Left ventricle myocardium inferior (tissue), 1 donor: Measurements from ENCODE around the gene MIER2. TPM values are rescaled to one million over a fixed set of nuclear protein-coding genes. Genes with fewer than 3 reads are reported as not detected.

Experiments
- DNase-seq: peaks from one replicate; pipeline ENCODE4 v3.0.0-alpha.2; 2020
- H3K27ac ChIP-seq: fragments of 200-600 bp; replicated peaks from 2 replicates; pipeline ENCODE4 v1.8.0; 2021
- H3K27me3 ChIP-seq: fragments of 200-600 bp; 2 replicates; pipeline ENCODE4 v1.8.0; 2021; ENCODE audit warnings: low read depth
- H3K36me3 ChIP-seq: fragments of 200-600 bp; 2 replicates; pipeline ENCODE4 v1.8.0; 2021
- H3K4me1 ChIP-seq: fragments of 200-600 bp; 2 replicates; pipeline ENCODE4 v1.8.0; 2021
- H3K4me3 ChIP-seq: fragments of 200-600 bp; 2 replicates; pipeline ENCODE4 v1.8.0; 2021; ENCODE audit warnings: mild to moderate bottlenecking, moderate library complexity
- H3K9me3 ChIP-seq: fragments of 200-600 bp; replicated peaks from 2 replicates; pipeline ENCODE4 v1.8.0; 2021
- CTCF ChIP-seq: fragments of 200-600 bp; IDR thresholded peaks from 2 replicates; pipeline ENCODE4 v1.8.0; 2021; ENCODE audit warnings: antibody characterized with exemption, mild to moderate bottlenecking, borderline replicate concordance
- intact Hi-C: fragments of 100-400 bp; cut with micrococcal nuclease; formaldehyde crosslinking; loops from one replicate; pipeline ENCODE4 v1.11.0; 2022
- total RNA-seq: library from RNA; stranded (reverse); fragmentation: NEBNext Ultra II Directional; extraction: Animal tissue kit (Norgen Biotek cat#: 25700); gene quantifications from one replicate; pipeline ENCODE4 v1.2.1, GENCODE V29; 2021
- donor health status: DM: no; HTN: yes; CAD: no; lungs with severe emphysema.

The MIER2 gene
- total RNA-seq, 1 donor from 2014 or later = 15.9 TPM

GRCh38 chr19:292951-293350, 51.6 kb downstream of the MIER2 start:
- H3K36me3 ChIP-seq = no peaks in the 10 kb centered on the region
- no peak overlapping the region for H3K27ac ChIP-seq
- intact Hi-C loops = no loop called here
- no peak for TF ChIP-seq CTCF
- H3K4me1 ChIP-seq = peaks cover 43% of the 10 kb centered on the region
- no peak for DNase-seq
- peaks cover 73% of the 10 kb centered on the region for H3K27me3 ChIP-seq
- H3K9me3 ChIP-seq = no peaks in the 10 kb centered on the region
- H3K4me3 ChIP-seq = no peak overlapping the region

GRCh38 chr19:292281-292884, 52.2 kb downstream of the MIER2 start:
- H3K4me3 ChIP-seq = no peak overlapping the region
- H3K27me3 ChIP-seq = peaks cover 77% of the 10 kb centered on the region
- no peak for DNase-seq

GRCh38 chr19:291561-292280, 52.9 kb downstream of the MIER2 start:
- no peak for TF ChIP-seq CTCF
- Histone ChIP-seq H3K9me3 (no peaks in the 10 kb centered on the region), H3K27me3 (peaks cover 77% of the 10 kb centered on the region), H3K4me3 (peak overlapping the region; percentile 54), H3K36me3 (no peaks in the 10 kb centered on the region), H3K4me1 (peaks cover 43% of the 10 kb centered on the region), H3K27ac (no peak overlapping the region)
- DNase-seq = no peak
- intact Hi-C loops = no loop called here

More at GRCh38 chr19:292281-292884, 52.2 kb downstream of the MIER2 start:
- H3K36me3 ChIP-seq = no peaks in the 10 kb centered on the region
- no peaks in the 10 kb centered on the region for H3K9me3 ChIP-seq
- intact Hi-C loops = no loop called here
- no peak for TF ChIP-seq CTCF
- peaks cover 43% of the 10 kb centered on the region for H3K4me1 ChIP-seq
- H3K27ac ChIP-seq = no peak overlapping the region

GRCh38 chr19:291006-291521, 53.5 kb downstream of the MIER2 start, which contains the start of gene PLPP2:
Gene PLPP2 (minus strand): TSS chr19:291403. CDS start chr19:291336, 67 bp downstream.
- peaks cover 77% of the 10 kb centered on the region for H3K27me3 ChIP-seq
- DNase-seq = no peak
- H3K4me3 ChIP-seq = peak within 1 kb of the TSS; percentile 58
- H3K9me3 ChIP-seq = no peaks in the 10 kb centered on the region
- H3K36me3 ChIP-seq = no peaks in the 10 kb centered on the region
- no peak within 1 kb of the TSS for H3K27ac ChIP-seq
- TF ChIP-seq CTCF = no peak
- intact Hi-C loops = no loop called here
- peaks cover 40% of the 10 kb centered on the region for H3K4me1 ChIP-seq

GRCh38 chr19:290372-291005, 54.1 kb downstream of the MIER2 start:
- intact Hi-C loops = no loop called here
- Histone ChIP-seq H3K36me3 (no peaks in the 10 kb centered on the region), H3K27ac (no peak overlapping the region), H3K4me1 (peaks cover 34% of the 10 kb centered on the region), H3K4me3 (peak overlapping the region; percentile 58), H3K9me3 (no peaks in the 10 kb centered on the region), H3K27me3 (peaks cover 75% of the 10 kb centered on the region)
- DNase-seq = no peak
- no peak for TF ChIP-seq CTCF
